Mammary microvascular endothelial cell (primary cell): ENCODE results near the gene PAX4. TPM values are rescaled to one million over a fixed set of nuclear protein-coding genes. Genes with fewer than 3 reads are reported as not detected.

Experiments used
- total RNA-seq: library from RNA; depleted of rRNA; stranded (reverse); fragments of >200 nt; gene quantifications from 2 replicates; pipeline ENCODE4 v1.2.3, GENCODE V29; 2015

PAX4 gene, protein sequence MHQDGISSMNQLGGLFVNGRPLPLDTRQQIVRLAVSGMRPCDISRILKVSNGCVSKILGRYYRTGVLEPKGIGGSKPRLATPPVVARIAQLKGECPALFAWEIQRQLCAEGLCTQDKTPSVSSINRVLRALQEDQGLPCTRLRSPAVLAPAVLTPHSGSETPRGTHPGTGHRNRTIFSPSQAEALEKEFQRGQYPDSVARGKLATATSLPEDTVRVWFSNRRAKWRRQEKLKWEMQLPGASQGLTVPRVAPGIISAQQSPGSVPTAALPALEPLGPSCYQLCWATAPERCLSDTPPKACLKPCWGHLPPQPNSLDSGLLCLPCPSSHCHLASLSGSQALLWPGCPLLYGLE
- not detected in 2 replicates for total RNA-seq

DNA sequence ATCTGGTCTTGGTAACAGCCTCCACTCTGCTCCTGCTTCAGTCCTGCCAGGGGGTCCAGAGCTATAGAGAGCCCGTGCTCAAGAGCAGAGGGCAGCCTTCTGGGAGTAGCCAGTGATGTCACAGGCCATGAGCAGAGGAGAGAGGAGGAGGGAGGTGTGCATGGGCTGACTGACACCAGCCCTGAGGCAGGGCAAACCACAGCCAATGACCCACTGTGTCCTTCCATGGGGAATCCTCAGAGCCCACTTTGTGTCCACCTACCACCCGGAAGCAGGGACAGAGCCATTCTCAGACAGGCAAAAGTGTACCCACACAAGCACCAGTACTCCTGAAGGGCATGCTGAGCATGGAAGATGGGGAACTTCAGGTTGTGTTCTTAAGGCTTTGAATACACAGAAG is at the start of gene PAX4:
PAX4 (minus strand) TSS at position 101 of the 400 bp plus-strand sequence. CDS start 2,214 bp downstream, outside the sequence.

DNA sequence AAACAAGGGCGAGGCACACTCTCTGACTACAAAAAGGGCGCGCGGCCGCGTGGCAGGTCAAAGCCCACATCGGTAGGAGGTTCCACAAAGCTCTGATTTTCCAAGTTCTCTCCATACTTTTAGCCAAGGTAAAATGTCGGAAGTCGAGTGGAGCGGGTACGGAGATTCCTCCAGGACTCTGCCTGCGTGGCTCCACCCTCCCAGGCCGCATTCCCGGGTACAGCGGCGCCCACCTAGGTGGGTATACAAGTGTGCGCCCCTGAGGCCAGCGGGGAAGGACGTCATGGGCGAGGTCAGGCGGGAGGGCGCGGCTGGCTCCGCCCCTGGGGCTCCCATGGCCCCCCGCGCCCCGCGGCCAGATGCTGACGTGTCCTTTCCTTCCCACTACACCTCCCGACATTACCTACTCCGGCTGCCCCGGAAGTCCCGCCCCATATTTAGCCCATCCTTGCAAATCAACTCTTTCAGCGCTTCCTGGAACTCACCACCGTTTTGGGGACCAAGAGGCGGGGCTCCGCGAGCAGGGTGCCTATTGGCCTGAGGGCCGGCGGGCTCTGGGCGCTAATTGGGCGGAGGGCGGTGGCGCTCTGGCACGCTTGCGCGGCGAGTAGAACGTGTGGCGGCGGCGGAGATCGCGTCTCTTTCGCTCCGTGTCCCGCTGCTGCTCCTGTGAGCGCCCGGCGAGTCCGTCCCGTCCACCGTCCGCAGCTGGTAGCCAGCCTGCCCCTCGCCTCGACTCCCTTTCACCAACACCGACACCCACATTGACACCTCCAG is 33.8 kb upstream of the PAX4 start, which contains the start of gene SND1:
SND1 (plus strand) TSS at position 639 of the 777 bp plus-strand sequence. CDS start 180 bp downstream, outside the sequence.

DNA sequence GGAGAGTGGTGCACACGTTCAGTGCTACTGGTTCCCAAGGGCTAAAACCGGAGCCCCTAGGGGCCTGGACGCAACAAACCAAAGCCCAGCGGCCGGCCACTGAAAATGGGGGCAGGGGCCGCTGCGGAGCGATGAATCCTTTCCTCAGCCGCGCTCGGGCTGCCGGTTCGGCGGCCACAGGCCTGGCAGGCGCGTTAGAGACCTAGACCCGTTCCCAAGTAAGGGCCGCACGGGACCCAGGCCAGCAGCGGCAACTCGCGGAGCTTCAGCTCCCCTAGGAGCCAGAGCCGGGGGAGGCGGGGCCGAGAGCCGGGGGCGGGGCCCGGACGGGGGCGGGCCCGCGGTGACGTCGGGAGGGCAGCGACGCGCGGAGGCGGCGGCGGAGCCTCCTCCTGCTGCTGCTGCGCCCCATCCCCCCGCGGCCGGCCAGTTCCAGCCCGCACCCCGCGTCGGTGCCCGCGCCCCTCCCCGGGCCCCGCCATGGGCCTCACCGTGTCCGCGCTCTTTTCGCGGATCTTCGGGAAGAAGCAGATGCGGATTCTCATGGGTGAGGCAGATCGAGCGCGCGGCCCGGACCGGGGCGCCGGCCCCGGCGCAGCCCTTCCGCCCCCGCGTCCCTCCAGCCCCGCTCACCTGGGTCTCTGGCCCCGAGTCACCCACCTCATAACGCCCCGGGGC is 29.8 kb downstream of the PAX4 start, which contains the start of gene ARF5:
ARF5 (plus strand) TSS at position 393 of the 678 bp plus-strand sequence; CDS start at position 481, 88 bp downstream.

DNA sequence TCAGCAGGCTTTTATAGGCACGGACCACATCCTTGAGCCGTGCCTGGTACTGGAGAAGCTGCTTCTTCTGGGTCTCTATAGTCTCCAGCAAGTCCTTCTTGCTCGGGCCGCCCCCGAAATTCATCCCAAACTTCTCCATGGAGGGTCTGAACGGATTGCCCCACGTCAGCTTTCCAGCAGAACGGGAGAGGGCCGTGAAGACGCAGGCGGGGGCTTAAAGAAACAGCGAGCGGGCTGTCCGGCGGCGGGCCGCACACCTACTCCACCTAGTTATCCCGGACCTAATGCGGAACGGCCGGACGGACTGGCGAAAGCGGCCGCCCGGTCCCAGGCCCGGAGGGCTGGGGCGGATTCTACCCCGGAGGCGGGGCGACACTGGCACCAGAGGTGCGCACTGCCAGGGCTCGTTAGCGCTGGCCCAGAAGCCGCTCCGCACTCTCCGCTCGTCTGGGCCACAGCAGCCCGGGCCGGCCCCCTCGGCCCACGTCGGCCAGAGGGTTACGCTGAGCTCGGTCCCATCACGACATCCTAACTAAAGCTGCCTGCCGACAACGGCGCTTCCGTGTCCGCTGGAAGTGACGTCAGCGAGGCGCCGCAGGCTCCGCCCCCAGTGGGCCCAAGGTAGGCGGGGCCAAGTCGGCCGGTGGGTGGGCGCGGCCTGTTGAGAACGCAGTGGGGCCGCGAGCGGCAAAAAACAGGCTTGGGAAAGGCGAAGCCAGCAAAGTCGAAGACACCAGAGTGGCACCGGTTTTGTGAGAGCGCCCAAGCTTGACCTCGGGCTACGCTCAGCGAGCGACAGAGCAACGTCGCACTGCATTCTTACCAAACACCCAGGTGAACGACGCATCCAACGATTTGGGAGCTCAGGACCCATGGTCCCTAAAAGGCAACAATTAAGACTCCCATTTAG is 32.6 kb downstream of the PAX4 start, which contains the start of gene GCC1:
GCC1 (minus strand) TSS at position 553 of the 910 bp plus-strand sequence; CDS start at position 139, 414 bp downstream.

Other genes starting within 250 kb of the PAX4 start
- gene ZNF800, start 225.4 kb downstream of the PAX4 start, total RNA-seq: 9.6 and 18.1 TPM in 2 replicates
- 13.3 and 15.9 TPM in 2 replicates for gene GCC1, start 32.5 kb downstream of the PAX4 start, total RNA-seq
- 201 and 214 TPM in 2 replicates for gene ARF5, start 29.7 kb downstream of the PAX4 start, total RNA-seq
- 1.3 and 2.6 TPM in 2 replicates for gene FSCN3, start 24.4 kb downstream of the PAX4 start, total RNA-seq
- 188 and 192 TPM in 2 replicates for gene SND1, start 34.1 kb upstream of the PAX4 start, total RNA-seq